ENCODE measurements around the gene RFX4. TPM values are rescaled to one million over a fixed set of nuclear protein-coding genes. Genes with fewer than 3 reads are reported as not detected.

Gene RFX4
- total RNA-seq, 1 experiment from 2014 or later, result not detected

DNA sequence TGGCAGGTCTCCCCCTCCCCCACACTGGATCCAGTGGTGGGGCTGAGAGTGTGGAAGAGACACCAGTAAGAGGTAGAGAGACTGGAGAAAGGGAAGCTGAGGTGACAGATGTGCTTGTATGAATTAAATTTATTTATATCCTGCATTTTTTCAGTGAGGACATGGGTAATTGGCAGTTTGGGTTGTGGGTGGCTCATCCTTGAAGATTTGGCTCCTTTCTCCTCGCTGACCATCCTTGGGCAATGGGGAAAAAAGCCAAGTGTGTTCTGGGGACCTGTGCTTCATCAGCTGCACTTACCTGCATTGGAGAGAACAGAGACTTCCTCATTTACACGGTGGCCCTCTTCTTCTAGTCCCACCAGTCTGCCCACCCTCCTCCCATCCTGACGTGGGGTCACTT lies 86.4 kb downstream of the RFX4 start:
- Histone ChIP-seq H3K36me3 (ENCODE audit: control insufficient read depth in 1 of 2, insufficient read depth in 2 of 2, low read length in 2 of 2) (no peaks in the 10 kb centered on the region), H2AFZ (ENCODE audit: low read depth, low read length, poor library complexity, severe bottlenecking) (no peak overlapping the region), H3K4me1 (ENCODE audit: control insufficient read depth in 1 of 2, insufficient read depth in 2 of 2, low read length in 2 of 2) (no peaks in the 10 kb centered on the region), H3K9ac (ENCODE audit: low read length) (no peak overlapping the region), H3K79me2 (ENCODE audit: insufficient read depth, low read length) (no peaks in the 10 kb centered on the region), H3K9me2 (ENCODE audit: insufficient read depth) (no peaks in the 10 kb centered on the region), H3K4me3 (replicated peaks in 1 of 2; ENCODE audit: low read depth in 1 of 2, low read length in 2 of 2) (no peak overlapping the region), H4K20me1 (ENCODE audit: insufficient read depth) (no peaks in the 10 kb centered on the region), H3K27ac (ENCODE audit: low read depth, low read length) (no peak overlapping the region), H3K9me3 (ENCODE audit: control insufficient read depth in 1 of 2, insufficient read depth in 1 of 2, low read depth in 1 of 2, low read length in 2 of 2) (no peaks in the 10 kb centered on the region), H3K27me3 (ENCODE audit: insufficient read depth, low read length) (peaks cover 28% of the 10 kb centered on the region), H3K4me2 (ENCODE audit: low read length) (no peak overlapping the region)
- no peak for ATAC-seq
- intact Hi-C loops (cut with micrococcal nuclease), result no loop called here
- CTCF ChIA-PET, result no interaction called here
- POLR2A ChIA-PET, result no interaction called here
- BruUV-seq (replicated peaks), result no TSS peak
- TF ChIP-seq TCF7L2 (IDR thresholded peaks at IDR 0.05; ENCODE audit: borderline replicate concordance, extremely low read depth, insufficient read depth, insufficient read length), result no peak
- TF ChIP-seq EGR1 (IDR thresholded peaks at IDR 0.05; ENCODE audit: low read depth), result no peak
- TF ChIP-seq, protein P1, sequence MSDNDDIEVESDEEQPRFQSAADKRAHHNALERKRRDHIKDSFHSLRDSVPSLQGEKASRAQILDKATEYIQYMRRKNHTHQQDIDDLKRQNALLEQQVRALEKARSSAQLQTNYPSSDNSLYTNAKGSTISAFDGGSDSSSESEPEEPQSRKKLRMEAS (IDR thresholded peaks at IDR 0.05), result no peak
- no peak for TF ChIP-seq ZNF274 (IDR thresholded peaks at IDR 0.05; ENCODE audit: low read depth, low read length)
- no peak for TF ChIP-seq RAD21 (IDR thresholded peaks at IDR 0.05; ENCODE audit: low read depth)
- TF ChIP-seq SRF (IDR thresholded peaks at IDR 0.05; ENCODE audit: low read depth), result no peak
- no peak for TF ChIP-seq EZH2phosphoT487 (IDR thresholded peaks at IDR 0.05; ENCODE audit: borderline replicate concordance)
- no peak for TF ChIP-seq SIN3A (IDR thresholded peaks at IDR 0.05; ENCODE audit: low read depth)
- no peak for TF ChIP-seq JUND (IDR thresholded peaks at IDR 0.05)
- no peak for TF ChIP-seq SP1 (IDR thresholded peaks at IDR 0.05; ENCODE audit: low read depth)
- no peak for DNase-seq (ENCODE audit: low read depth, low spot score)
- RAD21 ChIA-PET (ENCODE audit: low non-redundant PET in 1 of 2, low total read pairs in 2 of 2, uncharacterized antibody in 2 of 2, unreplicated experiment in 2 of 2), result no interaction called here

DNA sequence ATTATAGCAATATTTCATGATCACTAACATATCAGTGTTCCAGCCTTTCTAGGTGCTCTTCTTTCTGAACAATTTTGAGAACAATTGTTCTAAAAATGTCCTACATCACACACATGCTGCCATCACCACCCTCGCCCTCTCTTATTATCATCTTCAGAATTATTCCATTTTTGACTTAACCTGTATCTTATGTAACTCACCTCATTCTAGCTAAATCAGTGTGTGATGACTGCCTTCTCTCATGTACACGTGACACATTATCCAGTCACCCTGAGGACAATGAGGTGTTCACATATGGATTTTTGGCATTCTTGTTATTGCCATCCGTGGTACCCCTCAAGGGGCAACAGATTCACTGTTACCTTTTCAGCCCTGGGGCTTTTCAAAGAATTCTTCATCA lies 87.3 kb downstream of the RFX4 start:
- Histone ChIP-seq H2AFZ (ENCODE audit: low read depth, low read length, poor library complexity, severe bottlenecking) (no peak overlapping the region), H4K20me1 (ENCODE audit: insufficient read depth) (no peaks in the 10 kb centered on the region), H3K9me3 (ENCODE audit: control insufficient read depth in 1 of 2, insufficient read depth in 1 of 2, low read depth in 1 of 2, low read length in 2 of 2) (no peaks in the 10 kb centered on the region), H3K4me1 (ENCODE audit: control insufficient read depth in 1 of 2, insufficient read depth in 2 of 2, low read length in 2 of 2) (no peaks in the 10 kb centered on the region), H3K4me3 (replicated peaks in 1 of 2; ENCODE audit: low read depth in 1 of 2, low read length in 2 of 2) (no peak overlapping the region), H3K27ac (ENCODE audit: low read depth, low read length) (no peak overlapping the region), H3K79me2 (ENCODE audit: insufficient read depth, low read length) (no peaks in the 10 kb centered on the region), H3K36me3 (ENCODE audit: control insufficient read depth in 1 of 2, insufficient read depth in 2 of 2, low read length in 2 of 2) (no peaks in the 10 kb centered on the region), H3K9ac (ENCODE audit: low read length) (no peak overlapping the region), H3K27me3 (ENCODE audit: insufficient read depth, low read length) (peaks cover 28% of the 10 kb centered on the region), H3K9me2 (ENCODE audit: insufficient read depth) (no peaks in the 10 kb centered on the region), H3K4me2 (ENCODE audit: low read length) (no peak overlapping the region)
- no TSS peak for BruUV-seq (replicated peaks)
- POLR2A ChIA-PET, result no interaction called here
- DNase-seq (ENCODE audit: low read depth, low spot score), result no peak
- ATAC-seq, result no peak
- intact Hi-C loops (cut with micrococcal nuclease), result no loop called here
- CTCF ChIA-PET, result no interaction called here
- RAD21 ChIA-PET (ENCODE audit: low non-redundant PET in 1 of 2, low total read pairs in 2 of 2, uncharacterized antibody in 2 of 2, unreplicated experiment in 2 of 2), result no interaction called here
- TF ChIP-seq YY1 (IDR thresholded peaks at IDR 0.05; ENCODE audit: extremely low read depth, insufficient replicate concordance, low read depth, low read length), result no peak
- TF ChIP-seq FOSL1 (IDR thresholded peaks at IDR 0.05; ENCODE audit: low read depth), result no peak
- no peak for TF ChIP-seq ELF1 (IDR thresholded peaks at IDR 0.05; ENCODE audit: borderline replicate concordance, low read depth)
- no peak for TF ChIP-seq SIN3A (IDR thresholded peaks at IDR 0.05; ENCODE audit: low read depth)
- TF ChIP-seq CEBPB (IDR thresholded peaks at IDR 0.05; ENCODE audit: low read depth), result no peak
- TF ChIP-seq JUND (IDR thresholded peaks at IDR 0.05), result no peak
- TF ChIP-seq ZFX (IDR thresholded peaks at IDR 0.05), result no peak
- TF ChIP-seq ZNF274 (IDR thresholded peaks at IDR 0.05; ENCODE audit: low read depth, low read length), result no peak
- TF ChIP-seq, protein P2, sequence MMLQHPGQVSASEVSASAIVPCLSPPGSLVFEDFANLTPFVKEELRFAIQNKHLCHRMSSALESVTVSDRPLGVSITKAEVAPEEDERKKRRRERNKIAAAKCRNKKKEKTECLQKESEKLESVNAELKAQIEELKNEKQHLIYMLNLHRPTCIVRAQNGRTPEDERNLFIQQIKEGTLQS (IDR thresholded peaks at IDR 0.05), result no peak
- TF ChIP-seq, protein P3, sequence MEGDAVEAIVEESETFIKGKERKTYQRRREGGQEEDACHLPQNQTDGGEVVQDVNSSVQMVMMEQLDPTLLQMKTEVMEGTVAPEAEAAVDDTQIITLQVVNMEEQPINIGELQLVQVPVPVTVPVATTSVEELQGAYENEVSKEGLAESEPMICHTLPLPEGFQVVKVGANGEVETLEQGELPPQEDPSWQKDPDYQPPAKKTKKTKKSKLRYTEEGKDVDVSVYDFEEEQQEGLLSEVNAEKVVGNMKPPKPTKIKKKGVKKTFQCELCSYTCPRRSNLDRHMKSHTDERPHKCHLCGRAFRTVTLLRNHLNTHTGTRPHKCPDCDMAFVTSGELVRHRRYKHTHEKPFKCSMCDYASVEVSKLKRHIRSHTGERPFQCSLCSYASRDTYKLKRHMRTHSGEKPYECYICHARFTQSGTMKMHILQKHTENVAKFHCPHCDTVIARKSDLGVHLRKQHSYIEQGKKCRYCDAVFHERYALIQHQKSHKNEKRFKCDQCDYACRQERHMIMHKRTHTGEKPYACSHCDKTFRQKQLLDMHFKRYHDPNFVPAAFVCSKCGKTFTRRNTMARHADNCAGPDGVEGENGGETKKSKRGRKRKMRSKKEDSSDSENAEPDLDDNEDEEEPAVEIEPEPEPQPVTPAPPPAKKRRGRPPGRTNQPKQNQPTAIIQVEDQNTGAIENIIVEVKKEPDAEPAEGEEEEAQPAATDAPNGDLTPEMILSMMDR (IDR thresholded peaks at IDR 0.05 in 2 of 3, conservative IDR thresholded peaks at IDR 0.05 in 1 of 3; ENCODE audit: borderline replicate concordance in 1 of 3, insufficient read depth in 1 of 3, low read depth in 2 of 3, low read length in 2 of 3), result no peak
- TF ChIP-seq TCF7L2 (IDR thresholded peaks at IDR 0.05; ENCODE audit: borderline replicate concordance, extremely low read depth, insufficient read depth, insufficient read length), result no peak
- TF ChIP-seq, protein P1 (IDR thresholded peaks at IDR 0.05), result no peak
- TF ChIP-seq CBX3 (IDR thresholded peaks at IDR 0.05; ENCODE audit: low read depth), result no peak
- no peak for TF ChIP-seq EZH2phosphoT487 (IDR thresholded peaks at IDR 0.05; ENCODE audit: borderline replicate concordance)
- TF ChIP-seq POLR2A (IDR thresholded peaks at IDR 0.05; ENCODE audit: borderline replicate concordance, extremely low read depth, insufficient read depth, insufficient read length), result no peak

Measured in HCT116 (cell line).